Prostate gland (tissue), 2 donors: ENCODE data around the gene RBPJ. TPM values are rescaled to one million over a fixed set of nuclear protein-coding genes. Genes with fewer than 3 reads are reported as not detected.
A peak's percentile ranks its signal among the peaks of the same experiment; 100 is the strongest.

Experiments used
- DNase-seq: peaks from one replicate; pipeline ENCODE4 v3.0.0-alpha.2; 2019; ENCODE audit warnings: low spot score
- H3K27ac ChIP-seq, 2 donors: fragments of 200-600 bp; sonication (generic); 2 replicates each; pipeline ENCODE4 v1.5.1; 2017 to 2019
- H3K27me3 ChIP-seq: fragments of 200-600 bp; sonication (generic); replicated peaks from 2 replicates; pipeline ENCODE4 v1.5.1; 2019; ENCODE audit not compliant: insufficient read depth
- H3K36me3 ChIP-seq, 2 donors: fragments of 200-600 bp; sonication (generic); 1 replicate in 1 of 2; 2 replicates in 1 of 2; pipeline versions ENCODE4 v1.5.1 to v1.8.1; 2017 to 2019
- H3K4me1 ChIP-seq: fragments of 200-600 bp; sonication (generic); replicated peaks from 2 replicates; pipeline ENCODE4 v1.5.1; 2019
- H3K4me3 ChIP-seq, 2 donors: fragments of 200-600 bp; sonication (generic); 2 replicates each; pipeline ENCODE4 v1.5.1; 2017 to 2019
- H3K9me3 ChIP-seq: fragments of 200-600 bp; sonication (generic); 2 replicates; pipeline ENCODE4 v1.5.1; 2017
- CTCF ChIP-seq, 4 experiments: fragments of 200-600 bp in 2 of 4; fragments of 450-650 bp in 2 of 4; sonication (generic) in 2 of 4; IDR thresholded peaks; 1 replicate in 3 of 4; 2 replicates in 1 of 4; pipeline ENCODE4 v1.5.1; 2016 to 2019; ENCODE audit warnings: antibody characterized with exemption in 4 of 4, mild to moderate bottlenecking in 2 of 4, moderate library complexity in 2 of 4
- POLR2A ChIP-seq: fragments of 450-650 bp; IDR thresholded peaks from one replicate; pipeline ENCODE4 v1.6.1; 2016; ENCODE audit warnings: antibody characterized with exemption, mild to moderate bottlenecking
- POLR2AphosphoS5 ChIP-seq: sonication (generic); formaldehyde crosslinking; IDR thresholded peaks from one replicate; pipeline ENCODE4 v1.6.1; 2017; ENCODE audit warnings: antibody characterized with exemption
- WGBS: methylation state at CpG from one replicate; pipeline ENCODE4 v1.1.5; 2018; 5-methylcytosine and 5-hydroxymethylcytosine counted together
- intact Hi-C: fragments of 100-400 bp; cut with DNase I; formaldehyde crosslinking; loops from one replicate; pipeline ENCODE4 v1.14.2; 2022
- total RNA-seq, 2 donors: library from RNA; depleted of rRNA; stranded (reverse); fragments of >200 nt; gene quantifications; one replicate each; pipeline ENCODE4 v1.1.0, GENCODE V29; 2016

Gene RBPJ
- total RNA-seq, 2 donors from 2014 or later = 36.0 to 130 TPM

GRCh38 chr4:26402458-26402857, 81.6 kb downstream of the RBPJ start:
- H3K27me3 ChIP-seq = no peaks in the 10 kb centered on the region
- H3K36me3 ChIP-seq = no peaks in the 10 kb centered on the region
- no peaks in the 10 kb centered on the region for H3K4me1 ChIP-seq
- 82% methylated on average over 3 of the region's 3 CpGs for WGBS
- no peaks in the 10 kb centered on the region for H3K9me3 ChIP-seq
- intact Hi-C loops = loop anchor here (10.0 kb wide), 1 partner anchor 228 kb away; no protein-coding TSS in a partner anchor
- no peak for TF ChIP-seq POLR2AphosphoS5
- no peak for TF ChIP-seq POLR2A
- no peak for TF ChIP-seq CTCF (IDR thresholded peaks at IDR 0.05)
- no peak for DNase-seq
- no peak overlapping the region for H3K27ac ChIP-seq
- no peak overlapping the region for H3K4me3 ChIP-seq

GRCh38 chr4:26404743-26405206, 84.0 kb downstream of the RBPJ start:
- no peaks in the 10 kb centered on the region for H3K4me1 ChIP-seq
- intact Hi-C loops = loop anchor here (5.0 to 10.0 kb wide), 2 partner anchors 230 to 372 kb away; no protein-coding TSS in a partner anchor
- WGBS = 97% methylated on average over 3 of the region's 3 CpGs
- no peak overlapping the region for H3K4me3 ChIP-seq
- H3K27ac ChIP-seq = no peak overlapping the region
- no peaks in the 10 kb centered on the region for H3K9me3 ChIP-seq
- no peak for DNase-seq
- no peak for TF ChIP-seq POLR2AphosphoS5
- no peak for TF ChIP-seq POLR2A
- TF ChIP-seq CTCF (IDR thresholded peaks at IDR 0.05) = peak in 1 of 4 experiments; percentile 5
- no peaks in the 10 kb centered on the region for H3K27me3 ChIP-seq
- no peaks in the 10 kb centered on the region for H3K36me3 ChIP-seq

GRCh38 chr4:26406346-26406975, 85.6 kb downstream of the RBPJ start:
- Histone ChIP-seq H3K9me3 (no peaks in the 10 kb centered on the region), H3K27ac (no peak overlapping the region), H3K36me3 (no peaks in the 10 kb centered on the region), H3K4me3 (no peak overlapping the region), H3K4me1 (no peaks in the 10 kb centered on the region), H3K27me3 (no peaks in the 10 kb centered on the region)
- TF ChIP-seq POLR2A (no peak), CTCF (IDR thresholded peaks at IDR 0.05) (no peak), POLR2AphosphoS5 (no peak)
- no peak for DNase-seq
- intact Hi-C loops = loop anchor here (5.0 to 10.0 kb wide), 2 partner anchors 232 to 374 kb away; no protein-coding TSS in a partner anchor
- WGBS = 93% methylated on average over 4 of the region's 4 CpGs

GRCh38 chr4:26407476-26407875, 86.7 kb downstream of the RBPJ start:
- Histone ChIP-seq H3K27ac (no peak overlapping the region), H3K4me3 (no peak overlapping the region), H3K9me3 (no peaks in the 10 kb centered on the region), H3K36me3 (no peaks in the 10 kb centered on the region), H3K27me3 (no peaks in the 10 kb centered on the region), H3K4me1 (no peaks in the 10 kb centered on the region)
- TF ChIP-seq POLR2AphosphoS5 = no peak
- TF ChIP-seq POLR2A = no peak
- 94% methylated on average over 1 of the region's 1 CpG for WGBS
- DNase-seq = no peak
- intact Hi-C loops = loop anchor here (5.0 to 10.0 kb wide), 2 partner anchors 233 to 375 kb away; no protein-coding TSS in a partner anchor

- Histone ChIP-seq H3K36me3 (no peaks in the 10 kb centered on the region), H3K9me3 (no peaks in the 10 kb centered on the region), H3K27me3 (no peaks in the 10 kb centered on the region), H3K4me3 (no peak overlapping the region), H3K4me1 (no peaks in the 10 kb centered on the region), H3K27ac (no peak overlapping the region)
- peak; percentile 54 for DNase-seq
- 1% methylated on average over 2 of the region's 2 CpGs for WGBS
- TF ChIP-seq CTCF (IDR thresholded peaks at IDR 0.05) (peak in 3 of 4 experiments; percentile 71 to 78 (median 77)), POLR2AphosphoS5 (no peak), POLR2A (no peak)
- intact Hi-C loops = loop anchor here (5.0 kb wide), 2 partner anchors 78 to 328 kb away; no protein-coding TSS in a partner anchor
These were observed 89.8 kb downstream of the RBPJ start for GRCh38 chr4:26410385-26411293.
